Activated T-helper 2 cell treated with anti-CD3 and anti-CD28 coated beads, Interferon-gamma antibody, Interleukin-2, Interleukin-4, amounts not matched to agents 10 μg/mL and 5 μg/mL and 100 μg/mL, durations not matched to agents 14 hours and 24 hours and 36 hours (primary cell): ENCODE data around the gene NEK7. TPM values are rescaled to one million over a fixed set of nuclear protein-coding genes. Genes with fewer than 3 reads are reported as not detected.
A peak's percentile ranks its signal among the peaks of the same experiment; 100 is the strongest.

Experiments
- DNase-seq: peaks from one replicate; pipeline ENCODE4 v3.0.0; 2021; ENCODE audit warnings: low spot score
- H3K27ac Mint-ChIP-seq: one replicate; pipeline ENCODE4 v1.8.0; 2021; ENCODE audit warnings: mixed read lengths
- H3K27me3 Mint-ChIP-seq: one replicate; pipeline ENCODE4 v1.8.0; 2021; ENCODE audit warnings: low read depth, mixed read lengths
- H3K36me3 Mint-ChIP-seq: one replicate; pipeline ENCODE4 v1.8.0; 2021; ENCODE audit warnings: low read depth, mixed read lengths
- H3K4me1 Mint-ChIP-seq: one replicate; pipeline ENCODE4 v1.8.0; 2021; ENCODE audit warnings: low read depth, mixed read lengths
- H3K4me3 Mint-ChIP-seq: one replicate; pipeline ENCODE4 v1.8.0; 2021; ENCODE audit warnings: low read depth, mild to moderate bottlenecking, moderate library complexity, mixed read lengths
- H3K9me3 Mint-ChIP-seq: one replicate; pipeline ENCODE4 v1.8.0; 2021; ENCODE audit warnings: mixed read lengths
- intact Hi-C: fragments of 100-400 bp; cut with micrococcal nuclease; formaldehyde crosslinking; loops from one replicate; pipeline ENCODE4 v1.15.1; 2023
- total RNA-seq: library from RNA; stranded (reverse); gene quantifications from 2 replicates; pipeline ENCODE4 v1.2.3, GENCODE V29; 2022

The NEK7 gene
- total RNA-seq, 1 donor from 2014 or later, result 105 TPM

DNA sequence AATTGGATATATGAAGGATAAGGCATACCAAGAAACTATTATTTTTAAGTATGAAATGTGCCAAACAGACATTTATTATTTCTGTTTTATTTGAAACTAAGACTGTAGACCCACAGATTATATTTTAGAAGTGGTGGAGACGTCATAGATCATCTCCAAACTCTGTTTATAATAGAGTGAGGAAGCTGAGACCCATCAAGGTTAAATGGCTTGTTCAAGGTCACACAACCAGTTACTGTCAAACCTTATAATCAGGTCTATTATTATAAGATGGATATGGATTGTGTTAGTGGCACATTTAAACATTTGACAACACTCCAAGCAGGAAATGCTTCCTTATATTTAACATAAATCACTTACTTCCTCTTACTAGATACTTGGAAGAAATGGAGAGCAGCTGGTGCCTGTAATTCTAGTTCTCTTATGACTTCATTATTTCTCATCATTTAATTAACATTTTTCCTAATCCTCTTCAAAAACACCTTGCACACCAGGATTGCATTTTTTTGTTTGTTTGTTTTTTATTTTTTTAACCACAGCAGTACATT is 117.0 kb downstream of the NEK7 start:
- H3K36me3 Mint-ChIP-seq, result peaks cover 27% of the 10 kb centered on the region
- peaks cover 26% of the 10 kb centered on the region for H3K4me1 Mint-ChIP-seq
- H3K27ac Mint-ChIP-seq, result peak overlapping the region; percentile 12
- intact Hi-C loops, result loop anchor here (5.0 kb wide), 1 partner anchor 117 kb away; the partner anchor contains the start of gene NEK7
- H3K9me3 Mint-ChIP-seq, result no peaks in the 10 kb centered on the region
- DNase-seq, result no peak
- H3K27me3 Mint-ChIP-seq, result no peaks in the 10 kb centered on the region
- no peak overlapping the region for H3K4me3 Mint-ChIP-seq

DNA sequence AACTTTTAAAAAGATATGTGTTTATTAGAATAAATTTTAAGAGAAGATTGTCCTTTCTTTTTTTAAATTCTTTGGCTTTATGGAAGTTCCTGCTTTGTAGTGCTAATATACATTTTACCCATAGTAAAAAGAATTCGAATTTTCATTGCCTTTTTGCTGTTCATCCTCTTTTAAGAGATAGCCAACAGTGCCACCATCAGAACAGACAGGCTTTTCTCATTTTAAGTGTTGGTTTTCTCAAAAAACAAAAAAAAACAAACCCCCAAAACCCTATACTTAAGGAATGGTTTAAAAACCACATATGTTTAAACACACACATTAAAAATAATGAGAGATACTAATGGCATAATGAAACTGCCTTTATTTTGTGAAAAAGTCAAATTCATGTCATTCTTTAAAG is 118.8 kb downstream of the NEK7 start:
- Mint-ChIP-seq H3K36me3 (peaks cover 27% of the 10 kb centered on the region), H3K27me3 (no peaks in the 10 kb centered on the region), H3K4me1 (peaks cover 28% of the 10 kb centered on the region), H3K27ac (no peak overlapping the region), H3K4me3 (no peak overlapping the region), H3K9me3 (no peaks in the 10 kb centered on the region)
- DNase-seq, result no peak
- intact Hi-C loops, result no loop called here

DNA sequence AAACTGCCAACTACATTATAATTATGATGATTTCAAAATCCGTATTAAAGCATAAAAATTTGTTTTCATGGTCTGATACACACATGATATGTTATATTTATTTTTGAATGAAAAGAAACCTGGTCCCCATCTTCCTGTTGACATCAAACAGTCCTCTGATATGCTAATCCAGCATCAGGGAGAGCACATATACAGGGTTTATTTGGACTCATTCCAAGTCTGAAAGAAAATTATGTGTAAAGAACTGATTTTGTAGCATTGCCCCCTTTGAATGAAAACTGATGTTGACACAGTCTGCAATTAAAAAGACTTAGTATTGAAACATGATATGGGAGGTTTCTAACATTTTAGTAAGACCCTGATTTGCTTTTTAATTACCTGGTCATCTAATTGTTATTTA is 119.4 kb downstream of the NEK7 start:
- peaks cover 21% of the 10 kb centered on the region for H3K36me3 Mint-ChIP-seq

DNA sequence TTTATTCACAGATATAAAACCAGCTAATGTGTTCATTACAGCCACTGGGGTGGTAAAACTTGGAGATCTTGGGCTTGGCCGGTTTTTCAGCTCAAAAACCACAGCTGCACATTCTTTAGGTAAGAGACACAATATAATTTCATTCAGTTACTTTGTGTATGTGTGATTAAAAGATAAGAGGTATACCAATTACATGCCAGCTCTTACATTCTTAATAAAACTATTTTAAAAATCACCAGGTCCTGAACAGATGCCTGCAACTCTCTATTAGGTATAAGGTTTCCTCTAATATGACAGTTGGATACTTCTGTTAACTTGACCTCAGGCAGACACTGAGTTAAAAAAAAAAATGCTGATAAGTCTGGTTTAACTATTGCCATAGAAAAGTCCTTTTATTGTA is 122.1 kb downstream of the NEK7 start:
- Mint-ChIP-seq H3K36me3 (peaks cover 23% of the 10 kb centered on the region), H3K4me1 (peaks cover 24% of the 10 kb centered on the region), H3K4me3 (no peak overlapping the region), H3K27ac (no peak overlapping the region), H3K9me3 (no peaks in the 10 kb centered on the region), H3K27me3 (no peaks in the 10 kb centered on the region)
- no peak for DNase-seq
- intact Hi-C loops, result no loop called here

More for the DNA sequence above, 119.4 kb downstream of the NEK7 start:
- no peak overlapping the region for H3K4me3 Mint-ChIP-seq
- DNase-seq, result no peak
- intact Hi-C loops, result no loop called here
- peaks cover 23% of the 10 kb centered on the region for H3K4me1 Mint-ChIP-seq
- H3K27ac Mint-ChIP-seq, result no peak overlapping the region
- H3K27me3 Mint-ChIP-seq, result no peaks in the 10 kb centered on the region
- H3K9me3 Mint-ChIP-seq, result no peaks in the 10 kb centered on the region

DNA sequence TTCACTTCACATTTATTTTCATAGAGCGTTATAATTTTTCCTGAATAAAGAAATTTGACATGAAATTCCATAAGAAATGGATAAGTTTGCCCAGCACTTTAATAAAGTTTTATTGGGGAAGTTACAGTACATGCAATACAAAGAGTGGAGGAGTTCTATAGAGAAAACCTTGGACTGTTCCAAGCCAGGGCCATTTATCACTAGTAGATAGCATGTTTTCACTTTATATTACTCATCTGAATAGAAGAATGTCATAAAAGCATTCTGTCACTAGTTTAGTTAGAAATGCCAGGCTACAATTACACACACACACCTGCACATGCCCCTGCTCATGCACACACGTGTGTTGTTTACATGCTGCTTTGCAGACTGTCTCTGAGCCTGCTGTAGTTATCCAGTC is 123.3 kb downstream of the NEK7 start:
- Mint-ChIP-seq H3K4me1 (peaks cover 25% of the 10 kb centered on the region), H3K27me3 (no peaks in the 10 kb centered on the region), H3K27ac (no peak overlapping the region), H3K36me3 (peaks cover 26% of the 10 kb centered on the region), H3K9me3 (no peaks in the 10 kb centered on the region), H3K4me3 (no peak overlapping the region)
- DNase-seq, result no peak
- intact Hi-C loops, result no loop called here

DNA sequence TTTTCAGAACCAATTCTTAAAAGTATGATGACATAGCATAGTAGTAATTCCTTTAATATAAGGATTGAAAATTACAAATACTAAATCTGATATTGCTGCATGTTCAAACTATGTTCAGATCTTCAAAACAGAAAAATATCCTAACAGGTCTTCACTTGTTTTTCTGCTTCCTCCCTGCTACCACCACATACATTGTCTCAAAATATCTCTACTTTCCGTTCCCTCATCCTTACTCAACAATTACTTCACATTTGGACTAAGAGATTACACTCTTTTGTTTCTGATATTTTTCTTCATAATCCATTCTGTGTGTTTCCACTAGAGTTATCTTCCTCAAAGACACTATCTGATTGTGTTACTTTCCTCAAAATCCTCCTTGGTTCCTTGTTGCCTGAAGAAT is 125.1 kb downstream of the NEK7 start:
- Mint-ChIP-seq H3K9me3 (no peaks in the 10 kb centered on the region), H3K27me3 (no peaks in the 10 kb centered on the region), H3K27ac (no peak overlapping the region), H3K36me3 (peaks cover 39% of the 10 kb centered on the region), H3K4me3 (no peak overlapping the region), H3K4me1 (peaks cover 25% of the 10 kb centered on the region)
- intact Hi-C loops, result no loop called here
- DNase-seq, result no peak

DNA sequence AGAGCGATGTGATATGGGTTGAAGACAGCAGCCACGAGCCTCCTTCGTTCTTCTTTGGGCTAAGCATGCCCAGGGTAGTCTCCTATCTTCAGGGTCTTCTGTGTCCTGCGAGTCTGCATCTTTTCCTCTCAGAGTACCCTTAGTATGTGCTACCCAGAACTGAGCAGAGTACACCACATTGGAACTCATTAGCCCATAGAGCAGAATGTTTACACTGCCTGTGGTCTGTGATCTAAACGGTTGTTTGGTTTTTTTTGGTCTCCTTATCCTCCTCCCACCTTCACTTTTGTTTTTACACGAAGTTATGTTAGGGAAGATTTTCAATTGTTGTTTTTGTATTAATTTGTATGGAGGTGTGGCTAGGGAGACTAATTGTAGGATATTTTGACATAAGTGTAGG is 126.4 kb downstream of the NEK7 start:
- H3K27ac Mint-ChIP-seq, result peak overlapping the region; percentile 1
- intact Hi-C loops, result no loop called here

DNA sequence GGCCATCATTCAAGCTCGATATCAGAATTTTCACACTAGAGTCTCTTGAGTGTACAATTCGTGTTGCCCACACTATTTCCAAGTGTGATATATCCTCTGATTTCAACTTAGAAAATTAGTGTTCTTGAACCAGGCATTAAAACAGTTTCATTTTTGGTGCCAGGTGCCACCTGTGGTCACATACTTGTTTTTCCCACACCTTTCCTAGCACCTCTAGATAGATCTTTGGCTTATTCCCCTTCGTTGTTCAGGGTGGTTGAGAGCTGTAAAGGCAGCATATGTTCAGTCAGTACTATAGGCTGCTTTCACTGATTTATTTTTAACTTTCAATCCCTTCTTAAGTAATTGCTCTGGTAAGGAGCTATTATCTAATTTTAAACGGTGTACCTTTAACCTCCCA is 131.1 kb downstream of the NEK7 start:
- Mint-ChIP-seq H3K4me1 (peaks cover 19% of the 10 kb centered on the region), H3K36me3 (peaks cover 34% of the 10 kb centered on the region), H3K4me3 (no peak overlapping the region), H3K9me3 (no peaks in the 10 kb centered on the region), H3K27ac (no peak overlapping the region), H3K27me3 (no peaks in the 10 kb centered on the region)
- DNase-seq, result no peak
- intact Hi-C loops, result no loop called here

More for the DNA sequence above, 126.4 kb downstream of the NEK7 start:
- H3K4me1 Mint-ChIP-seq, result peaks cover 26% of the 10 kb centered on the region
- no peak for DNase-seq
- H3K27me3 Mint-ChIP-seq, result no peaks in the 10 kb centered on the region
- peaks cover 42% of the 10 kb centered on the region for H3K36me3 Mint-ChIP-seq
- no peak overlapping the region for H3K4me3 Mint-ChIP-seq
- H3K9me3 Mint-ChIP-seq, result no peaks in the 10 kb centered on the region

DNA sequence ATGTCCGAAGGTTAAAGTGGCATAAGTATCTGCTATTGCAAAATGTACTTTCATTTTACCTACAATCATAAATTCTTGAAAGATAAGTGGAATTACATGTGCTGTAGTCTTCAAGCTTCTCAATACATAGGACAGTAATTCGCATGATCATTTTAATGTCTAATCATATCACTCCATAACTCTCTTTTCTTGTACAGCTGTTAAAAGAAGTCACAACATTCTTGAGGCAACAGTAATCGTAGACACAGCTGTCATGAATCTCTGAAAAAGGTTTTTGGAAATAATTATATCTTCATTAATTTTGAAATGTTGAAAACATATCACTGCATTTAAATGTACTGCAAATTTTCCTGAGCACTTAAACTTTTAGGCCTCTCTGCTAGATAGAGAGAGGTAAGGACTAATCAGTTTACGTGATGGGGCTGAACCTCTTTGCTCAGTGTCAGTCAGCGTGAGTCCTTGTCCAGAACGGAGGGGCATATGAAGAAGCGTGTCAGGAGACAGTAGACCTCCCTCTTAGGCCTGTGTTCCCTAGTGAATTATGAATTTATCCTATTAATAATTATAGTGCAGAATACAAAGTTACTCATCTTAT is 133.4 kb downstream of the NEK7 start:
- Mint-ChIP-seq H3K4me3 (no peak overlapping the region), H3K9me3 (no peaks in the 10 kb centered on the region), H3K27ac (no peak overlapping the region), H3K36me3 (peaks cover 27% of the 10 kb centered on the region), H3K4me1 (peaks cover 11% of the 10 kb centered on the region), H3K27me3 (no peaks in the 10 kb centered on the region)
- no peak for DNase-seq
- intact Hi-C loops, result no loop called here

DNA sequence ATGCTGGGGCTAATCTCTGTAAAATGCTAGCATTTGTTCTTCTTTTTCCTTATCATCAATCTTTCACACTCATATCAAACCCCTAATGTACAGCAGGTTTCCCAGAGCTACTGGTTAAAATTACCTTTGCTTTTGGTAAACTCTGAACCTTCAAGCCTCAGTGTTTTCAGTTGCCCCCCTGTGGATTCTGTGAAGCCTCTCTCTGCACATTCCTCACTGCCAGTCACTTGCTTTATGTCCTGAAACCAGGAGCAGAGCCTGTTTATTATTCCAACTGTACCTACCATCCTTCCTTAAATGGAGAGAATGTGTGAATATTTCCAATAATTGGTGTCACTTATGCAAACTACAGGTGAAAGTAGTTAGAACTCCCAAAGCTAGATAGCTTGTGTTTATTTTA is 134.2 kb downstream of the NEK7 start:
- no peaks in the 10 kb centered on the region for H3K27me3 Mint-ChIP-seq
- peaks cover 11% of the 10 kb centered on the region for H3K4me1 Mint-ChIP-seq
- no peaks in the 10 kb centered on the region for H3K9me3 Mint-ChIP-seq
- H3K36me3 Mint-ChIP-seq, result peaks cover 33% of the 10 kb centered on the region
- peak overlapping the region; percentile 2 for H3K27ac Mint-ChIP-seq
- intact Hi-C loops, result no loop called here
- no peak overlapping the region for H3K4me3 Mint-ChIP-seq
- DNase-seq, result no peak

DNA sequence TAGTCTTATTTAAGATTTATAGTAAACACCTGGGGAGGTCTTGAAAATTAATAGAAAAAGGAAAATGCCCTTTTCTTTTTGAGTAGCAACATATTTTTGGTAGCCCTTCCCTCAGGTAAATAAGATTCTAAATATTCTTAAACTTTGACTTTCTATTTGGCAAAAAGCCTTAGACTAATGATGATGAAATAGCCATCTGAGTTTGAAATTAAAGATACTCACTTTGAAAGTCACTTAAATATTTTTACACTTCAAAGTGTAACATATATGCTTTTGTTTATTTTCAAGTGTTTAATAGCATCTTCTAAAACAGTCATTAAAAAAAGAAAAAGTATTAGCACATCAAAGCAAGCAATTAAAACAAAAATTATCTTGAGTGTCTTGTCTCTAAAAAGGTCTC is 135.1 kb downstream of the NEK7 start:
- H3K27me3 Mint-ChIP-seq, result no peaks in the 10 kb centered on the region
- H3K4me3 Mint-ChIP-seq, result no peak overlapping the region
- peaks cover 13% of the 10 kb centered on the region for H3K4me1 Mint-ChIP-seq
- H3K27ac Mint-ChIP-seq, result no peak overlapping the region
- intact Hi-C loops, result no loop called here
- H3K36me3 Mint-ChIP-seq, result peaks cover 26% of the 10 kb centered on the region
- no peak for DNase-seq
- no peaks in the 10 kb centered on the region for H3K9me3 Mint-ChIP-seq

DNA sequence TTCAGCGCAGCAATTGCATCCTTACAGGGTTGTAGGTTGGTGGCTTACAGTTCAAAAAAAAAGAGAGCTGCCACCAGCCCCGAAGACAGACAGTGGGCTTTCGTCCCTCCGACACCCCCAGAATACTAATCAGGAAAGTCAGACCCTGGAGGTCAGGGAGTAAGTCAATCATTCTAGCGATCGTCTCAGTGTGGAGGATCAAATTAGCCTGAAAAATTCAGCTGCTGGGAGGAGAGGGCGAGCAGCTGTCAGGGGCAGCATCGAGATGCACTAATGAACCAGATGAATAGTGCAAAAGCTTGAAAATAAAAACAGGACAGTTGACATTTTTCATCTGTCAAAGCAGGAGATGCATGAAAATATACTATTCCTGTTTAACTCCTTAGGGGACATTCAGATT is 138.4 kb downstream of the NEK7 start:
- Mint-ChIP-seq H3K4me1 (peaks cover 13% of the 10 kb centered on the region), H3K9me3 (no peaks in the 10 kb centered on the region), H3K27me3 (no peaks in the 10 kb centered on the region), H3K36me3 (peaks cover 37% of the 10 kb centered on the region), H3K4me3 (no peak overlapping the region), H3K27ac (no peak overlapping the region)
- intact Hi-C loops, result no loop called here
- no peak for DNase-seq

DNA sequence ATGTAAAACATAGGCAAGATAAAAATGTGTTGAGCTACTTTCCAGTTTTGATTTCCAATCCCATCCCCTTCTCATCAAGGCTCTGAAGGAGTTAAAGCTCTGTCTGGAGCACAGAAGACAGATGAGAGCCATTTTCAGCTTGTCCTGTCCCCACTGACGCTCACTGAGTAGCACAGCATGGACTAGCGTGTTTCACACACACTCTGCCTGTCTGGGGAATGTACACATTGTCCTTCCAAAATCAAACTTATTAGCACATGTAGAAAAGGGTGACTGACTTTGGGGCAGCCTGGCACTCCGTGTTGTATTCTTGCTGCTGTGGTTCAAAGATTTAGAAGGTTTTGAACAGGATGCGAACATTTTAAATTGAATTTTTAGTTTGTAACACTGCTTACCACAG is 139.2 kb downstream of the NEK7 start:
- H3K4me3 Mint-ChIP-seq, result no peak overlapping the region
- H3K4me1 Mint-ChIP-seq, result peaks cover 14% of the 10 kb centered on the region
- no peak overlapping the region for H3K27ac Mint-ChIP-seq
- DNase-seq, result no peak
- H3K9me3 Mint-ChIP-seq, result no peaks in the 10 kb centered on the region
- H3K36me3 Mint-ChIP-seq, result peaks cover 39% of the 10 kb centered on the region
- intact Hi-C loops, result no loop called here
- H3K27me3 Mint-ChIP-seq, result no peaks in the 10 kb centered on the region

DNA sequence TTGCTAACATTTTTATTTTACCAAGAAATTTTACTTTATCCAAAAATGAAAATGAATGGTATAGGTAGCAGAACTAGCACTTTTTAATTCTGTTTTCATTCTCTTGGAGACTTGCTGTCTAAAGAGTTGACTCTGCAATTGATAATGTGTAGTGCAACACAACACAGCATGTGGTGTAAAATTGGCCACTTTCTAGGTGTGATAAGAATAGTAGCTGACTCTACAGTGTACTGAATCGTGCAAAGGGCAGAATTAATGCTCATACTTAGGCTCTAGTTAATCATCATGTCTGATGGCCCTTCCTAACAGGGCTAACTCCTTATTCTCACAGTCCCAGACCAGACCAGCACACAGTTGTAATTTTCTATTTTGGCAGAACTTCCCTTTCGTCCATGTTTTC is 140.5 kb downstream of the NEK7 start:
- intact Hi-C loops, result no loop called here
- no peaks in the 10 kb centered on the region for H3K27me3 Mint-ChIP-seq
- peaks cover 47% of the 10 kb centered on the region for H3K36me3 Mint-ChIP-seq
- H3K27ac Mint-ChIP-seq, result no peak overlapping the region
- no peak overlapping the region for H3K4me3 Mint-ChIP-seq
- DNase-seq, result no peak
- no peaks in the 10 kb centered on the region for H3K9me3 Mint-ChIP-seq
- H3K4me1 Mint-ChIP-seq, result peaks cover 12% of the 10 kb centered on the region
